H1 (cell line): ENCODE measurements around the gene POP7. TPM values are rescaled to one million over a fixed set of nuclear protein-coding genes. Genes with fewer than 3 reads are reported as not detected.

Source experiments
- CHD1 ChIP-seq: IDR thresholded peaks from 2 replicates; pipeline ENCODE4 v1.6.1; 2012; ENCODE audit warnings: low read depth, low read length, improper control_type of control experiment
- CTCF ChIP-seq, 3 experiments: IDR thresholded peaks; 1 replicate in 2 of 3; 2 replicates in 1 of 3; pipeline versions ENCODE4 v1.5.1 to v1.6.1; 2011; ENCODE audit warnings: low read length in 3 of 3, mild to moderate bottlenecking in 3 of 3, inconsistent platforms in 2 of 3, low read depth in 1 of 3, moderate library complexity in 1 of 3; ENCODE audit not compliant: insufficient read depth in 1 of 3; ENCODE audit errors: control extremely low read depth in 1 of 3
- KDM4A ChIP-seq: IDR thresholded peaks from one replicate; pipeline ENCODE4 v1.7.1; 2012; ENCODE audit warnings: low read depth, mild to moderate bottlenecking, moderate library complexity, low read length, inconsistent platforms; ENCODE audit not compliant: severe bottlenecking
- POLR2A ChIP-seq, 2 experiments: IDR thresholded peaks; 1 replicate in 1 of 2; 2 replicates in 1 of 2; pipeline ENCODE4 v1.6.1; 2011; ENCODE audit warnings: low read depth in 2 of 2, low read length in 2 of 2, mild to moderate bottlenecking in 2 of 2; ENCODE audit errors: control extremely low read depth in 1 of 2
- POU5F1 ChIP-seq: IDR thresholded peaks from 2 replicates; pipeline ENCODE4 v1.6.1; 2011; ENCODE audit warnings: low read depth, mild to moderate bottlenecking, low read length, moderate library complexity
- SIX5 ChIP-seq: IDR thresholded peaks from 2 replicates; pipeline ENCODE4 v1.6.1; 2011; ENCODE audit warnings: mild to moderate bottlenecking, low read depth, low read length
- SRF ChIP-seq: IDR thresholded peaks from 2 replicates; pipeline ENCODE4 v1.6.1; 2011; ENCODE audit warnings: mild to moderate bottlenecking, low read depth, low read length, moderate library complexity
- polyA plus RNA-seq, 7 experiments: library from polyadenylated mRNA; depleted of rRNA in 3 of 7; stranded (reverse) in 5 of 7; unstranded in 2 of 7; fragments of >200 nt in 5 of 7; fragments of 200-250 nt in 2 of 7; gene quantifications; 1 replicate in 5 of 7; 2 replicates in 1 of 7; 4 replicates in 1 of 7; pipeline versions ENCODE4 v1.2.1 to v1.2.3, GENCODE V29; 2011 to 2013; ENCODE audit warnings: missing spikeins in 2 of 7, mixed read lengths in 2 of 7
- total RNA-seq: library from RNA; stranded (reverse); fragmentation: NEBNext Ultra II Directional; extraction: Animal tissue kit (Norgen Biotek cat#: 25700); gene quantifications from 2 replicates; pipeline ENCODE4 v1.2.1, GENCODE V29; 2021
- TF ChIP-seq, protein P1 (sequence below): IDR thresholded peaks from 2 replicates; pipeline ENCODE4 v1.6.1; 2011; ENCODE audit warnings: low read length, improper control_type of control experiment

Gene POP7
- total and polyA plus RNA-seq, 2 of the 8 experiments (the other 6 are each of a cell fraction or from before 2014, with no cell fraction given), result 92.5 to 135 TPM

DNA sequence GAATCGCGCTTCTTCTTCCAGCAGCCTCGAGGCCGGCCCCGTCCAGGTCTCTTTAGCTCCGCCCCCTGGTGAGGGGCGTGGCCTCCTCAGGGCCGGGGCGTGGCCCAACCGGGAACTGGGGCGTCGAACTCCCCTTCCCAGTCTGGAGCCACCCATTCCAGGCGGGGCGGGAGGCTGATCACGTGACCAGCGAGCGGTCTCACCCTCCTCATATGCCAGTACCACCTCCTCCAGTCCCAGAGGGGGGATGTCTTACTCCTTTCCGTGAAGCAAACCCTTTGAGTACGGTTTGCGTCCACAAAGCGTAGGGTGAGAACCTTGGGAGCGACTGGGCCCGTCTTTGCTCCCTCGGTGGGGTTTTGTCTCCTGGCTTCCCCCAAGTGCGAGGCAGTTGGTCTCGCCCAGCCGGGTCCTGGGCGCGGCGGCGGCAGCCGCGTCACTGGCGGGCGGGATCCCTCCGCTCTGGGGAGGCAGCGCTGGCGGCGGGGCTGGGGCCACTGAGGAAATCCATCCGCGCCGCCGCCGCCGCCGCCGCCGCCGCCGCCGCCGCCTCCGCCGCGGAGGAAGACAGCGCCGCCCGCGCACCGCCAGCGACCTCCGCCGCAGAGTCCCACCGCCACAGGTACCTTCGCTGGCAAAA is 32.5 kb upstream of the POP7 start, which contains the start of gene GNB2 (continued):
- TF ChIP-seq, protein P1, sequence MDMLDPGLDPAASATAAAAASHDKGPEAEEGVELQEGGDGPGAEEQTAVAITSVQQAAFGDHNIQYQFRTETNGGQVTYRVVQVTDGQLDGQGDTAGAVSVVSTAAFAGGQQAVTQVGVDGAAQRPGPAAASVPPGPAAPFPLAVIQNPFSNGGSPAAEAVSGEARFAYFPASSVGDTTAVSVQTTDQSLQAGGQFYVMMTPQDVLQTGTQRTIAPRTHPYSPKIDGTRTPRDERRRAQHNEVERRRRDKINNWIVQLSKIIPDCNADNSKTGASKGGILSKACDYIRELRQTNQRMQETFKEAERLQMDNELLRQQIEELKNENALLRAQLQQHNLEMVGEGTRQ, result peak; percentile 96
- TF ChIP-seq CTCF (IDR thresholded peaks at IDR 0.05; ENCODE audit: control extremely low read depth in 1 of 3, insufficient read depth in 1 of 3, low read depth in 1 of 3, low read length in 3 of 3), result no peak
- TF ChIP-seq POLR2A (IDR thresholded peaks at IDR 0.05; ENCODE audit: control extremely low read depth in 1 of 2, low read depth in 2 of 2, low read length in 2 of 2), result no peak; a peak in 1 of 3 replicates
- no peak for TF ChIP-seq KDM4A
- peak; percentile 36; the same call in 1 of the 2 replicates for TF ChIP-seq SIX5
- 0 out of 2 replicates have a peak, but pooled peaks have one; percentile 3 for TF ChIP-seq SRF
- peak; percentile 98 for TF ChIP-seq CHD1
- no peak for TF ChIP-seq POU5F1
